Skeletal muscle tissue (tissue), 5 donors: ENCODE measurements around the gene FDPS. TPM values are rescaled to one million over a fixed set of nuclear protein-coding genes. Genes with fewer than 3 reads are reported as not detected.

Experiments
- H3K27ac ChIP-seq: one replicate; pipeline ENCODE4 v1.7.0; 2013; ENCODE audit warnings: mild to moderate bottlenecking, low read depth, low read length, inconsistent platforms
- H3K27me3 ChIP-seq, 3 donors: one replicate each; pipeline ENCODE4 v1.7.0; 2013; ENCODE audit warnings: low read length in 3 of 3; ENCODE audit not compliant: control insufficient read depth in 3 of 3, insufficient read depth in 3 of 3
- H3K36me3 ChIP-seq, 3 donors: one replicate each; pipeline ENCODE4 v1.7.0; 2013; ENCODE audit warnings: low read length in 3 of 3; ENCODE audit not compliant: control insufficient read depth in 3 of 3, insufficient read depth in 3 of 3
- H3K4me1 ChIP-seq, 3 donors: one replicate each; pipeline ENCODE4 v1.7.0; 2013; ENCODE audit warnings: low read length in 3 of 3, mild to moderate bottlenecking in 3 of 3; ENCODE audit not compliant: control insufficient read depth in 3 of 3, insufficient read depth in 3 of 3
- H3K4me3 ChIP-seq, 3 donors: one replicate each; pipeline ENCODE4 v1.7.0; 2013; ENCODE audit warnings: low read length in 3 of 3
- H3K9ac ChIP-seq, 3 donors: one replicate each; pipeline ENCODE4 v1.7.0; 2013; ENCODE audit warnings: low read length in 3 of 3, mild to moderate bottlenecking in 3 of 3, moderate library complexity in 2 of 3, low read depth in 1 of 3
- H3K9me3 ChIP-seq, 3 donors: one replicate each; pipeline ENCODE4 v1.7.0; 2013; ENCODE audit warnings: low read length in 3 of 3; ENCODE audit not compliant: control insufficient read depth in 3 of 3
- small RNA-seq: library from RNA; depleted of rRNA; stranded (forward); fragments of <200 nt; gene quantifications from one replicate; pipeline ENCODE3, GENCODE V24; 2014
- total RNA-seq: library from RNA; depleted of rRNA; stranded (reverse); fragments of >200 nt; gene quantifications from one replicate; pipeline ENCODE4 v1.2.3, GENCODE V29; 2014
- donor health status: Osteomylitis.

FDPS gene
- total RNA-seq, 1 donor from 2014 or later = 69.4 TPM

DNA sequence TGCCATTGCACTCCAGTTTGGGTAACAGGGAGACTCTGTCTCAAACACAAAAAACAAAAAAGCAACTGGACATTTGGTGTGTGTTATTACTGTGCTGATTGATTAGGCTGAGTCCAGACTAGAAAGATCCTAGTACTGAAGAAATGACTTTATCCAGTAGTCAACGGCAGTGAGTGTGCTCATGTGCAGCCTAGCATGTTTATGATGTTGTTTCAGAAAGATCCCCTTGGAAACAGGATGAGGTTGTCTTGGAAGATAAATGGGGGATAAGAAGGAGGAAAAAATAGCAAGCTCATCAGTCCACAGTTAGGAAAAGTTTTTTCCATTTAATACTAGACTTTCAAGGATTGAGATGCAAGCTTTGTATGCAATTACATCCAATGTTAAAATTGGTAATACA lies 26.3 kb downstream of the FDPS start:
- Histone ChIP-seq H3K4me3 (no peak overlapping the region), H3K9ac (no peak overlapping the region), H3K36me3 (peaks cover 49 to 59% (median 51%) of the 10 kb centered on the region in 3 donors), H3K27me3 (no peaks in the 10 kb centered on the region), H3K4me1 (no peaks in the 10 kb centered on the region), H3K27ac (no peak overlapping the region), H3K9me3 (no peaks in the 10 kb centered on the region)

DNA sequence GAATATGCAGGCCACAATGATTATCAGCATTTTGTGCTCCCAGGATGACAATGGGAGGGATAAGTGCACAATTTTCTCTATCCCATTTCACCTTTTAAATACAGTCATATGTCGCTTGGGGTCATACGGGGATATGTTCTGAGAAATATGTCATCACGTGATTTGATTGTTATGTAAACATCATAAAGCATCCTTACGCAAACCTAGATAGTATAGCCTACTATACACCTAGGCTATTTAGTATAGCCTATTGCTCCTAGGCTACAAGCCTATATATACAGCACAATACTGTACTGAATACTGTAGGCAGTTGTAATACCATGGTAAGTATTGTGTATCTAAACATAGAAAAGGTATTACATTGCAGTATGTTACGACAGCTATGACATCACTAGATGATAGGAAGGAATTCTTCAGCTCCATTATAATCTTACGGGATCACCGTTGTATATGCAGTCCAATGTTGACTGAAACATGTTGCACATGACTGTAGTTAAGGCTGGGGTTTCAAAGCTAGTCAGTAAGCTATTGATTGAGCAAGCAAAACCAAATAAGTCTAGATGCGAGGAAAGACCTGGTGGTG lies 30.9 kb downstream of the FDPS start:
- Histone ChIP-seq H3K27ac (no peak overlapping the region), H3K9me3 (no peaks in the 10 kb centered on the region), H3K36me3 (peaks cover 60 to 78% (median 71%) of the 10 kb centered on the region in 3 donors), H3K4me1 (no peaks in the 10 kb centered on the region), H3K27me3 (no peaks in the 10 kb centered on the region), H3K4me3 (no peak overlapping the region), H3K9ac (no peak overlapping the region)

DNA sequence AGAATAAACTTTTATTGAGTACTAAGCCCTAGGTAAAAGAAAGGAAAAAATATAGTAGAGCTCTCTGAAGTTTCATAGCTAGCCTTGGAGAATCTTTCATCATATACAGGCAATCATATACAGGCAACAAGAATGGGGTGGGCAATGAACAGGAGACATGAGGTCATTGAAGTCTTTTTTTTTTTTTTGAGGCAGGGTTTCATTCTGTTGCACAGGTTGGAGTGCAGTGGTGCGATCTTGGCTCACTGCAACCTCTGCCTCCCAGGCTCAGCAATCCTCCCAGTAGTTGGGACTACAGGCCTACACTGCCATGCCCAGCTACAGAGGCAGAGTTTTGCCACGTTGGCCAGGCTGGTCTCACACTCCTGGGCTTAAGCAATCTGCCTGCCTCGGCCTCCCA lies 34.2 kb downstream of the FDPS start:
- H3K9me3 ChIP-seq = no peaks in the 10 kb centered on the region
- H3K9ac ChIP-seq = no peak overlapping the region
- H3K27ac ChIP-seq = no peak overlapping the region
- peaks cover 60 to 79% (median 75%) of the 10 kb centered on the region in 3 donors for H3K36me3 ChIP-seq
- no peaks in the 10 kb centered on the region for H3K27me3 ChIP-seq
- H3K4me3 ChIP-seq = no peak overlapping the region
- H3K4me1 ChIP-seq = no peaks in the 10 kb centered on the region

DNA sequence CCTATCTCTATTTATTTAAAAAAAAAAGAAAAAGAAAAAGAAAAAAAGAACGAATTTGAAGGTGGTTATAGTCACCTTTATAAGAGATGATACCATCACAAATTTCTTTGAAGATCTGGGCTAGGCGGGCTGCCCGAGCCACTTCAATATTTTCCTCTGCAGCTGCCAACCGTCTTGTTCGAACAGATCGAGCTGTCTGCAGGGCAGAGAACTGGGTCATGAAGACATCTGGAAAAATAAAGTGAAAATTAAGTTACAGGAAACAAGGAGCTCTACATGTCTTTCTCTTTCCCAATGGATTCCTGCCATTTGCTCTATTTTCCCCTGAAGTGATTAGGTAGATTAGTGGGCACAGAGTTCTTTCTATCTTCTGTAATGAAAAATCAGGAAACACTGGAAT lies 44.0 kb downstream of the FDPS start:
- no peaks in the 10 kb centered on the region for H3K9me3 ChIP-seq
- no peak overlapping the region for H3K27ac ChIP-seq
- H3K9ac ChIP-seq = no peak overlapping the region
- H3K4me3 ChIP-seq = no peak overlapping the region
- no peaks in the 10 kb centered on the region for H3K27me3 ChIP-seq
- H3K36me3 ChIP-seq = peaks cover 35 to 65% (median 61%) of the 10 kb centered on the region in 3 donors
- H3K4me1 ChIP-seq = no peaks in the 10 kb centered on the region

DNA sequence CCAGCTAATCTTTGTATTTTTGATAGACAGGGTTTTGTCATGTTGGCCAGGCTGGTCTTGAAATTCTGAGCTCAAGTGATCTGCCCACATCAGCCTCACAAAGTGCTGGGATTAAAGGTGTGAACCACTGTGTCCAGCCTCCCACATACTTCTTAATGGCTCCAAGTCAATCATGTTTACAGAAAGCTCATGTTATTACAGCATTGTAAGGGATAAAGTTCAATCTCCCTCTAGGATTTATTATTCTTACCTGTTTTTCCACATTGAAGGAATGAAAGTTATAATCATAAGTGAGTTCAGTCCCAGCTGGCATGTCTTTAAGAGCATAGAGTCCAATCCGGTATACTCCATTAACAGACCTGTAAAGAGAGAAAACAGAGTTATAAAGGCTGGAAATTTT lies 51.4 kb downstream of the FDPS start:
- peaks cover 24 to 35% (median 31%) of the 10 kb centered on the region in 3 donors for H3K36me3 ChIP-seq
- H3K27me3 ChIP-seq = no peaks in the 10 kb centered on the region
- H3K27ac ChIP-seq = no peak overlapping the region
- no peaks in the 10 kb centered on the region for H3K9me3 ChIP-seq
- no peaks in the 10 kb centered on the region for H3K4me1 ChIP-seq
- no peak overlapping the region for H3K9ac ChIP-seq
- no peak overlapping the region for H3K4me3 ChIP-seq

Small RNA genes within 50 kb of the gene (small RNA-seq; reads per million reads assigned to genes)
- not detected for gene RNU6-106P

Other genes starting within 250 kb of the FDPS start
- 3.7 TPM for gene EFNA4, start 245.1 kb upstream of the FDPS start, total RNA-seq
- 0.52 TPM for gene EFNA3, start 230.0 kb upstream of the FDPS start, total RNA-seq
- gene EFNA1, start 181.0 kb upstream of the FDPS start, total RNA-seq = 13.0 TPM
- 19.8 TPM for gene SLC50A1, start 173.0 kb upstream of the FDPS start, total RNA-seq
- 13.6 TPM for gene DPM3, start 168.3 kb upstream of the FDPS start, total RNA-seq
- gene KRTCAP2, start 135.6 kb upstream of the FDPS start, total RNA-seq = 104 TPM
- under 0.01 TPM for gene TRIM46, start 135.0 kb upstream of the FDPS start, total RNA-seq
- gene THBS3, start 101.0 kb upstream of the FDPS start, total RNA-seq = 40.2 TPM
- 16.2 TPM for gene MTX1, start 100.2 kb upstream of the FDPS start, total RNA-seq
- 2.1 TPM for gene ENTREP3, start 53.4 kb upstream of the FDPS start, total RNA-seq
- gene SCAMP3, start 46.5 kb upstream of the FDPS start, total RNA-seq = 16.2 TPM
- gene CLK2, start 35.4 kb upstream of the FDPS start, total RNA-seq = 23.5 TPM
- 1.0 TPM for gene HCN3, start 31.4 kb upstream of the FDPS start, total RNA-seq
- not detected for gene PKLR, start 7.4 kb upstream of the FDPS start, total RNA-seq
- 9.4 TPM for gene RUSC1, start 12.0 kb downstream of the FDPS start, total RNA-seq